ENCODE results near the gene TRIM63.

DNA sequence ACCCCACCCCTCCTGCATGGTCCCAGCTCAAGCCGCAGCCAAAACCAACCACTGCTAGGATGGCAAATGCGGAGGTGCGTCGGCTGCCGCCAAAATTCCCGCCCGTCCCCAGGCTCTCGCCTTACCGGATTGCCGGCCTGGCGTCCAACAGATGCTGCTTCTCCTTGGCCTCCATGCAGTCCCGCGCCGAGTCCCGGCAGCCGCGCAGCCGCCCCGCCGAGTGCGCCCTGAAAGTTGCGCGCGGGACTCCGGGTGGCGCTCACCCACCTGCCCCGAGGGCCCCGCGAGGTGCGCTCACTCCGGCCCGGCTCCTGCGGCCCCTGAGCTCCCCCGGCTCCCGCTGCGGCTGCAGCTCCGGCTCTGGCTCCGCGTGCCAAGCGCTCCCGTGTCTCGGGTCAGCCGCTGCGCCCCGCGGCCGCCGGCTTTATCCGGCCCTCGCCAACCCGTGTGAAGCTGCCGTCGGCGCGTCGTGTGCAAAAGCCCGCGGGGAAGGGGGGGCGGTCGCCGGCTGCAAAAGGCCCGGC lies 21.6 kb downstream of the TRIM63 start, which contains the start of gene SLC30A2:
- TF ChIP-seq, protein P1, sequence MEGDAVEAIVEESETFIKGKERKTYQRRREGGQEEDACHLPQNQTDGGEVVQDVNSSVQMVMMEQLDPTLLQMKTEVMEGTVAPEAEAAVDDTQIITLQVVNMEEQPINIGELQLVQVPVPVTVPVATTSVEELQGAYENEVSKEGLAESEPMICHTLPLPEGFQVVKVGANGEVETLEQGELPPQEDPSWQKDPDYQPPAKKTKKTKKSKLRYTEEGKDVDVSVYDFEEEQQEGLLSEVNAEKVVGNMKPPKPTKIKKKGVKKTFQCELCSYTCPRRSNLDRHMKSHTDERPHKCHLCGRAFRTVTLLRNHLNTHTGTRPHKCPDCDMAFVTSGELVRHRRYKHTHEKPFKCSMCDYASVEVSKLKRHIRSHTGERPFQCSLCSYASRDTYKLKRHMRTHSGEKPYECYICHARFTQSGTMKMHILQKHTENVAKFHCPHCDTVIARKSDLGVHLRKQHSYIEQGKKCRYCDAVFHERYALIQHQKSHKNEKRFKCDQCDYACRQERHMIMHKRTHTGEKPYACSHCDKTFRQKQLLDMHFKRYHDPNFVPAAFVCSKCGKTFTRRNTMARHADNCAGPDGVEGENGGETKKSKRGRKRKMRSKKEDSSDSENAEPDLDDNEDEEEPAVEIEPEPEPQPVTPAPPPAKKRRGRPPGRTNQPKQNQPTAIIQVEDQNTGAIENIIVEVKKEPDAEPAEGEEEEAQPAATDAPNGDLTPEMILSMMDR (IDR thresholded peaks at IDR 0.05), result no peak
- no peak for TF ChIP-seq POLR2A (IDR thresholded peaks at IDR 0.05)

Measured in uterus (tissue), 2 donors.